GM12878 (cell line): ENCODE data around the gene GPR61. TPM values are rescaled to one million over a fixed set of nuclear protein-coding genes. Genes with fewer than 3 reads are reported as not detected.

Experiments used
- ATAC-seq: fragments of 200-7000 bp; cut with Tn5 transposase; 3 replicates; pipeline ENCODE4 v1.9.1; 2020; ENCODE audit warnings: mild to moderate bottlenecking, moderate library complexity
- BruUV-seq: library from RNA; stranded (reverse); fragments of 400-500 nt; replicated peaks from 2 replicates; lab custom pipeline; 2021; lab: Mats Ljungman, UMichigan
- CTCF ChIA-PET: fragments of 300-600 bp; sonication (Branson Sonifier 250); formaldehyde crosslinking; extraction: SDS; loops from one replicate; lab custom pipeline; 2021; ENCODE audit warnings: inconsistent platforms; lab: Yijun Ruan, JAX
- POLR2A ChIA-PET: fragments of 350-600 bp; formaldehyde crosslinking; extraction: SDS; loops from one replicate; lab custom pipeline; 2021; ENCODE audit warnings: inconsistent platforms; lab: Charles Lee
- RAD21 ChIA-PET: fragments of 300-600 bp; sonication (Branson Sonifier 250); formaldehyde crosslinking; loops from one replicate; lab custom pipeline; 2023; ENCODE audit warnings: antibody characterized with exemption; ENCODE audit not compliant: unreplicated experiment; lab: Charles Lee
- SMC1A ChIA-PET: fragments of 300-600 bp; sonication (Branson Sonifier 250); formaldehyde crosslinking; loops from one replicate; lab custom pipeline; 2023; ENCODE audit not compliant: unreplicated experiment, uncharacterized antibody; lab: Charles Lee
- DNase-seq: peaks from one replicate; pipeline ENCODE4 v3.0.0-alpha.2; 2011; ENCODE audit warnings: low read depth, low spot score
- FAIRE-seq: peaks from 3 replicates; lab custom pipeline; 2011; peaks lifted over from hg19 to GRCh38; lab: Jason Lieb, UNC
- H2AFZ ChIP-seq: 2 replicates; pipeline ENCODE4 v1.6.0; 2011; ENCODE audit warnings: low read depth, low read length, control low read depth; ENCODE audit not compliant: control insufficient read depth
- H3K27ac ChIP-seq: 2 replicates; pipeline ENCODE4 v1.5.1; 2011; ENCODE audit warnings: control low read depth; ENCODE audit not compliant: control insufficient read depth, insufficient read depth
- H3K27me3 ChIP-seq, 2 experiments: replicated peaks in 1 of 2; 2 replicates each; pipeline versions ENCODE4 v1.6.0 to v1.6.1; 2011; ENCODE audit warnings: low read length in 1 of 2; ENCODE audit not compliant: control insufficient read depth in 2 of 2, insufficient read depth in 2 of 2
- H3K36me3 ChIP-seq, 2 experiments: 2 replicates each; pipeline ENCODE4 v1.5.1; 2011; ENCODE audit warnings: low read length in 1 of 2; ENCODE audit not compliant: control insufficient read depth in 2 of 2, insufficient read depth in 2 of 2
- H3K4me1 ChIP-seq: 2 replicates; pipeline ENCODE4 v1.6.1; 2011; ENCODE audit warnings: mild to moderate bottlenecking, low read length, moderate library complexity, mixed read lengths; ENCODE audit not compliant: control insufficient read depth, insufficient read depth
- H3K4me2 ChIP-seq: 2 replicates; pipeline ENCODE4 v1.6.0; 2011; ENCODE audit warnings: control low read depth; ENCODE audit not compliant: control insufficient read depth, insufficient read depth
- H3K4me3 ChIP-seq: fragments of 200-600 bp; sonication (generic); 2 replicates; pipeline ENCODE4 v1.5.1; 2016
- H3K79me2 ChIP-seq: 2 replicates; pipeline ENCODE4 v1.6.0; 2011; ENCODE audit warnings: low read length; ENCODE audit not compliant: control insufficient read depth, insufficient read depth
- H3K9ac ChIP-seq: 2 replicates; pipeline ENCODE4 v1.8.0; 2011; ENCODE audit warnings: low read length, control low read depth, mixed read lengths; ENCODE audit not compliant: control insufficient read depth, insufficient read depth
- H3K9me3 ChIP-seq: replicated peaks from 3 replicates; pipeline ENCODE4 v1.5.1; 2011; ENCODE audit warnings: mild to moderate bottlenecking, low read length; ENCODE audit not compliant: control insufficient read depth, insufficient read depth
- H4K20me1 ChIP-seq: 2 replicates; pipeline ENCODE4 v1.6.0; 2011; ENCODE audit not compliant: control insufficient read depth, insufficient read depth
- ASH2L ChIP-seq: fragments of 300-600, 200-600 bp; sonication (generic); IDR thresholded peaks from 2 replicates; pipeline ENCODE4 v1.6.1; 2017; ENCODE audit warnings: low read depth, mild to moderate bottlenecking, borderline replicate concordance
- CHD2 ChIP-seq: IDR thresholded peaks from 2 replicates; pipeline ENCODE4 v1.6.1; 2011; ENCODE audit warnings: low read depth, low read length, improper control_type of control experiment, borderline replicate concordance
- CHD4 ChIP-seq: fragments of 200-600 bp; sonication (generic); IDR thresholded peaks from 2 replicates; pipeline ENCODE4 v1.6.1; 2016; ENCODE audit warnings: mild to moderate bottlenecking
- DPF2 ChIP-seq: fragments of 450-650 bp; IDR thresholded peaks from 2 replicates; pipeline ENCODE4 v1.6.1; 2017; ENCODE audit warnings: mild to moderate bottlenecking
- EED ChIP-seq: sonication (generic); IDR thresholded peaks from 2 replicates; pipeline ENCODE4 v1.6.1; 2016; ENCODE audit warnings: antibody characterized with exemption, low read depth
- FOXK2 ChIP-seq: fragments of 450-650 bp; IDR thresholded peaks from 2 replicates; pipeline ENCODE4 v1.6.1; 2017; ENCODE audit warnings: mild to moderate bottlenecking, moderate library complexity
- FOXM1 ChIP-seq: IDR thresholded peaks from 2 replicates; pipeline ENCODE4 v1.6.1; 2012; ENCODE audit warnings: low read depth, mild to moderate bottlenecking, inconsistent platforms, low read length, moderate library complexity
- HDAC2 ChIP-seq: fragments of 200-600 bp; sonication (generic); IDR thresholded peaks from 2 replicates; pipeline ENCODE4 v1.6.1; 2017
- IRF4 ChIP-seq: IDR thresholded peaks from 2 replicates; pipeline ENCODE4 v1.6.1; 2011; ENCODE audit warnings: low read depth, low read length
- KDM1A ChIP-seq: fragments of 200-600 bp; sonication (generic); IDR thresholded peaks from 2 replicates; pipeline ENCODE4 v1.6.1; 2016; ENCODE audit warnings: borderline replicate concordance
- MTA3 ChIP-seq: IDR thresholded peaks from 2 replicates; pipeline ENCODE4 v1.6.1; 2012; ENCODE audit warnings: low read length, inconsistent platforms, borderline replicate concordance
- NFYA ChIP-seq: IDR thresholded peaks from 2 replicates; pipeline ENCODE4 v1.6.1; 2011; ENCODE audit warnings: low read depth, mild to moderate bottlenecking, low read length, improper control_type of control experiment, borderline replicate concordance
- PAX5 ChIP-seq: IDR thresholded peaks from 2 replicates; pipeline ENCODE4 v1.6.1; 2011; ENCODE audit warnings: low read depth, low read length, borderline replicate concordance
- POLR2A ChIP-seq: IDR thresholded peaks from 2 replicates; pipeline ENCODE4 v1.6.1; 2011; ENCODE audit warnings: low read depth, mild to moderate bottlenecking, low read length
- RUNX3 ChIP-seq: IDR thresholded peaks from 2 replicates; pipeline ENCODE4 v1.6.1; 2012; ENCODE audit warnings: low read length, inconsistent platforms
- SIN3A ChIP-seq: IDR thresholded peaks from 2 replicates; pipeline ENCODE4 v1.6.1; 2012; ENCODE audit warnings: low read depth, low read length, improper control_type of control experiment
- SMC3 ChIP-seq: IDR thresholded peaks from 2 replicates; pipeline ENCODE4 v1.6.1; 2011; ENCODE audit warnings: low read length, improper control_type of control experiment, borderline replicate concordance
- ZNF24 ChIP-seq: fragments of 450-650 bp; IDR thresholded peaks from 2 replicates; pipeline ENCODE4 v1.6.1; 2017; ENCODE audit warnings: antibody characterized with exemption, mild to moderate bottlenecking
- WGBS: methylation state at CpG from one replicate; pipeline ENCODE4 v1.1.6; 2016; ENCODE audit warnings: low lambda C conversion rate; ENCODE audit not compliant: insufficient replicate concordance, insufficient coverage; ENCODE audit errors: missing lambda C conversion rate; 5-methylcytosine and 5-hydroxymethylcytosine counted together
- in situ Hi-C: fragments of 300-500 bp; cut with MboI; formaldehyde crosslinking; loops from 9 replicates; pipeline ENCODE4 v1.14.3; 2018; ENCODE audit warnings: mixed read lengths
- intact Hi-C: fragments of 100-400 bp; cut with micrococcal nuclease; formaldehyde crosslinking; loops from one replicate; pipeline ENCODE4 v1.14.2; 2022; ENCODE audit not compliant: unreplicated experiment
- polyA plus RNA-seq, 11 experiments: library from polyadenylated mRNA; depleted of rRNA in 4 of 11; unstranded in 6 of 11; stranded (reverse) in 5 of 11; fragments of >200 nt; fragmentation: Nextera tagmentation in 4 of 11; fragmentation: Illumina TruSeq in 1 of 11; extraction: Ambion mirVana in 4 of 11; extraction: Trizol in 1 of 11; gene quantifications; 1 replicate in 1 of 11; 2 replicates in 10 of 11; pipeline versions ENCODE4 v1.2.1 to v1.2.3, GENCODE V29; 2011 to 2016; ENCODE audit warnings: inconsistent platforms in 2 of 11, missing spikeins in 2 of 11, low read depth in 1 of 11
- total RNA-seq, 4 experiments: library from RNA; depleted of rRNA in 3 of 4; stranded (reverse); fragments of >200 nt in 3 of 4; fragmentation: Illumina TruSeq in 1 of 4; extraction: Trizol in 1 of 4; gene quantifications; 2 replicates each; pipeline versions ENCODE4 v1.2.1 to v1.2.3, GENCODE V29; 2013 to 2021
- TF ChIP-seq, protein P1 (sequence below): fragments of 450-650 bp; IDR thresholded peaks from 2 replicates; pipeline ENCODE4 v1.6.1; 2016; ENCODE audit warnings: mild to moderate bottlenecking

The GPR61 gene
- total and polyA plus RNA-seq, 10 of the 15 experiments (the other 5 are each of a cell fraction or from before 2014, with no cell fraction given) = 0.19 to 1.1 (median 0.35) TPM; not detected in 2

DNA sequence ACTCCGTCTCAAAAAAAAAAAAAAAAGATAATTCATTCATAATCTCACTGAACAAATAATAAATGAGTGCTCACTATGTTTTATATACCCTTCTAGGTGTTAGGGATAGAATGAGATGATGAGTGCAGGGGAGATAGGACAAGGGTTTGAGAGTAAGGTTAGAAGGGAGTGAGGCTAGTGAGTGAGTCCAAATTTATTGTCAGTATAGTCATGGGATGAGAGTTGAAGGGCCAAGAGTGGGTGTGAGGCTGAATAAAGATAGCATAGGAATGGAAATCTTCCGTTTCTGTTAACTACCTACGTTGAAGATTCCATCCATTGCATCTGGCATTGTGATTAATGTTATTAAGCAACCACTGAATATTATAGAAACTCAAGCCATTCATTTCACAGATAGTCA is 25.6 kb downstream of the GPR61 start:
- Histone ChIP-seq H4K20me1 (no peaks in the 10 kb centered on the region), H3K4me1 (peaks cover 19% of the 10 kb centered on the region), H2AFZ (no peak overlapping the region), H3K9ac (no peak overlapping the region), H3K4me2 (peak overlapping the region; percentile 32; the same call in 1 of the 2 replicates), H3K9me3 (no peaks in the 10 kb centered on the region), H3K27me3 (no peaks in the 10 kb centered on the region), H3K27ac (no peak overlapping the region; the same call in 1 of the 2 replicates), H3K4me3 (no peak overlapping the region), H3K36me3 (0 out of 4 replicates have a peak, but pooled peaks cover 0 to 4% of the 10 kb centered on the region in 2 experiments), H3K79me2 (peaks cover 90% of the 10 kb centered on the region)
- DNase-seq (no peak), ATAC-seq (no peak), FAIRE-seq (no peak)
- CTCF ChIA-PET = interaction anchor here (0.8 to 1.3 kb wide), 2 partner anchors 12 to 65 kb away, joined by 3 read pairs; no protein-coding TSS in a partner anchor
- POLR2A ChIA-PET = interaction anchor here (0.5 to 0.6 kb wide), 2 partner anchors 12 to 56 kb away, joined by 3 to 4 read pairs; no protein-coding TSS in a partner anchor
- intact Hi-C loops = no loop called here
- in situ Hi-C loops = no loop called here
- no peak for TF ChIP-seq MTA3
- TF ChIP-seq IRF4 = no peak
- TF ChIP-seq SMC3 = no peak
- TF ChIP-seq CHD4 = no peak
- TF ChIP-seq, protein P1, sequence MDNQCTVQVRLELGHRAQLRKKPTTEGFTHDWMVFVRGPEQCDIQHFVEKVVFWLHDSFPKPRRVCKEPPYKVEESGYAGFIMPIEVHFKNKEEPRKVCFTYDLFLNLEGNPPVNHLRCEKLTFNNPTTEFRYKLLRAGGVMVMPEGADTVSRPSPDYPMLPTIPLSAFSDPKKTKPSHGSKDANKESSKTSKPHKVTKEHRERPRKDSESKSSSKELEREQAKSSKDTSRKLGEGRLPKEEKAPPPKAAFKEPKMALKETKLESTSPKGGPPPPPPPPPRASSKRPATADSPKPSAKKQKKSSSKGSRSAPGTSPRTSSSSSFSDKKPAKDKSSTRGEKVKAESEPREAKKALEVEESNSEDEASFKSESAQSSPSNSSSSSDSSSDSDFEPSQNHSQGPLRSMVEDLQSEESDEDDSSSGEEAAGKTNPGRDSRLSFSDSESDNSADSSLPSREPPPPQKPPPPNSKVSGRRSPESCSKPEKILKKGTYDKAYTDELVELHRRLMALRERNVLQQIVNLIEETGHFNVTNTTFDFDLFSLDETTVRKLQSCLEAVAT = no peak
- TF ChIP-seq HDAC2 = no peak
- no peak for TF ChIP-seq DPF2
- TF ChIP-seq RUNX3 = no peak
- no peak for TF ChIP-seq CHD2
- TF ChIP-seq KDM1A = no peak
- no peak for TF ChIP-seq EED
- no peak for TF ChIP-seq ASH2L
- TF ChIP-seq ZNF24 = no peak
- no peak for TF ChIP-seq NFYA
- TF ChIP-seq PAX5 = no peak
- no peak for TF ChIP-seq FOXK2
- TF ChIP-seq FOXM1 = no peak
- TF ChIP-seq POLR2A = no peak
- TF ChIP-seq SIN3A = no peak
- no TSS peak for BruUV-seq
- RAD21 ChIA-PET = no interaction called here
- SMC1A ChIA-PET = interaction anchor here (0.7 to 1.2 kb wide), 4 partner anchors 11 to 54 kb away, joined by 3 to 4 read pairs (median 3); partner anchors contain the start of genes AMPD2 and GNAT2
- 98% methylated on average over 3 of the region's 3 CpGs for WGBS
